Neural progenitor cell (in vitro differentiated cells): ENCODE data around the gene RRAS. TPM values are rescaled to one million over a fixed set of nuclear protein-coding genes. Genes with fewer than 3 reads are reported as not detected.

ENCODE experiments used
- DNase-seq: peaks from one replicate; pipeline ENCODE4 v3.0.0-alpha.2; 2016; ENCODE audit warnings: low spot score
- H2AFZ ChIP-seq: fragments of 200-600 bp; sonication (generic); replicated peaks from 2 replicates; pipeline ENCODE4 v1.6.1; 2016; ENCODE audit warnings: antibody characterized with exemption
- H3F3A ChIP-seq: fragments of 200-600 bp; sonication (generic); 2 replicates; pipeline ENCODE4 v1.6.1; 2016; ENCODE audit warnings: antibody characterized with exemption, low read depth
- H3K27ac ChIP-seq: fragments of 200-600 bp; sonication (generic); 2 replicates; pipeline ENCODE4 v1.5.1; 2016; ENCODE audit warnings: mild to moderate bottlenecking
- H3K27me3 ChIP-seq: fragments of 200-600 bp; sonication (generic); 2 replicates; pipeline ENCODE4 v1.6.1; 2016; ENCODE audit warnings: mild to moderate bottlenecking, moderate library complexity
- H3K36me3 ChIP-seq: fragments of 200-600 bp; sonication (generic); 2 replicates; pipeline ENCODE4 v1.5.1; 2016
- H3K4me1 ChIP-seq: fragments of 200-600 bp; sonication (generic); 2 replicates; pipeline ENCODE4 v1.6.1; 2016; ENCODE audit warnings: mixed run types
- H3K4me2 ChIP-seq: fragments of 200-600 bp; sonication (generic); 2 replicates; pipeline ENCODE4 v1.6.1; 2016
- H3K4me3 ChIP-seq: fragments of 200-600 bp; sonication (generic); 2 replicates; pipeline ENCODE4 v1.5.1; 2016
- H3K79me2 ChIP-seq: fragments of 200-600 bp; sonication (generic); 2 replicates; pipeline ENCODE4 v1.6.1; 2016; ENCODE audit warnings: low read depth
- H3K9ac ChIP-seq: fragments of 200-600 bp; sonication (generic); 2 replicates; pipeline ENCODE4 v1.6.1; 2016
- H3K9me3 ChIP-seq: fragments of 200-600 bp; sonication (generic); 2 replicates; pipeline ENCODE4 v1.5.1; 2016; ENCODE audit warnings: low read depth
- H4K20me1 ChIP-seq: fragments of 200-600 bp; sonication (generic); 2 replicates; pipeline ENCODE4 v1.6.1; 2016; ENCODE audit warnings: low read depth
- H3K27ac Mint-ChIP-seq: 3 replicates; pipeline ENCODE4 v1.8.0; 2021; ENCODE audit warnings: mixed read lengths
- H3K27me3 Mint-ChIP-seq: 2 replicates; pipeline ENCODE4 v1.8.0; 2022; ENCODE audit warnings: low read depth, mild to moderate bottlenecking, inconsistent platforms, moderate library complexity, mixed read lengths; ENCODE audit not compliant: insufficient read depth
- H3K36me3 Mint-ChIP-seq: 3 replicates; pipeline ENCODE4 v1.8.0; 2021; ENCODE audit warnings: mixed read lengths
- H3K4me1 Mint-ChIP-seq: 3 replicates; pipeline ENCODE4 v1.8.0; 2021; ENCODE audit warnings: mixed read lengths
- H3K4me3 Mint-ChIP-seq: 3 replicates; pipeline ENCODE4 v1.8.0; 2021; ENCODE audit warnings: mild to moderate bottlenecking, moderate library complexity, mixed read lengths
- H3K9me3 Mint-ChIP-seq: 3 replicates; pipeline ENCODE4 v1.8.0; 2020; ENCODE audit warnings: mixed read lengths
- CTCF ChIP-seq: fragments of 200-600 bp; sonication (generic); IDR thresholded peaks from 2 replicates; pipeline ENCODE4 v1.5.1; 2017; ENCODE audit warnings: antibody characterized with exemption, mild to moderate bottlenecking
- EZH2 ChIP-seq: fragments of 200-600 bp; sonication (generic); IDR thresholded peaks from 2 replicates; pipeline ENCODE4 v1.6.1; 2017; ENCODE audit warnings: antibody characterized with exemption, mild to moderate bottlenecking, moderate library complexity
- EZH2phosphoT487 ChIP-seq: fragments of 200-600 bp; sonication (generic); IDR thresholded peaks from 2 replicates; pipeline ENCODE4 v1.6.1; 2017; ENCODE audit warnings: antibody characterized with exemption
- total RNA-seq: library from RNA; depleted of rRNA; stranded (reverse); fragments of >200 nt; gene quantifications from 2 replicates; pipeline ENCODE4 v1.2.3, GENCODE V29; 2015; ENCODE audit warnings: low replicate concordance

Gene RRAS
- 9.6 and 15.2 TPM in 2 replicates for total RNA-seq

DNA sequence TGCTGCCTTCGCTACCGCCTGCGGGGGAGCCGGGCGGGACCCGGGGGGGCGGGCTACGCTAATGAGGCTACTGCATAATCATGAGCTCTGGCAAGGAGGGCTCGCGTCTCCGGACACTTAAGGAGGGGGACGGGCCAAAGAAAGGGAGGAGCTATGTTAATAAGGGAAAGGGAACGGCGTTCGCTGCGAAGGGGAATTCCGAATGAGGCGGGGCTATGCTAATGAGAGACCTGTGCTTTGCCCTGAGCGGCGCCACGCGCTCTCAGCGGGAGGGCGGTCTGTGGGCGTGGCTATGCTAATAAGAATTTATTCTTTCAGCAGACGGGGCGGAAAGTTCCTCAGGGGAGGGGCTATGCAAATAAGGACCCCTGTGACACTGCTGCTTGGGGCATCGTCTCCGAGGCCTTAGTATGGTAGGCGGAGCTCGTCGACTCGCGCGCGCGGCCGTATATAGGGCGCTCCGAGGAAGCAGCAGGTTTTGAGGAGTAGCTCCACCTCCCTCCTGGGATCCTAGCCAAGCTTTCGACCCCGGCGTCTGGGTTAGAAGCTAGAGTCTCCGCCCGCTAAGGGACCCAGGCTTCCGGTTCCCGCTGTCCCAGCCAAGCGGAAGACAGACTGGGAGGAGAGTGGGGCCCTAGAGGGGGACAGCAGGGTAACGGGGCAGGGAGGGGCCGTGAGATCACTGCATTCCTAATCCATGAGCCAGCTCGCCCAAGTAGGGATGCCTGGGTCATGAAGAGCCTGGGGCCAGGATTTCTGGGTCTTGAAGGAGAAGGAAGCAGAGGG, at the start of gene RRAS:
RRAS (minus strand) TSS at position 31 of the 786 bp plus-strand sequence. CDS start 45 bp downstream, outside the sequence.
- H3K36me3 Mint-ChIP-seq = peaks cover 8% of the 10 kb centered on the region
- Histone ChIP-seq H3K4me1 (peaks cover 53% of the 10 kb centered on the region), H4K20me1 (peaks cover 22% of the 10 kb centered on the region)

GRCh38 chr19:49689133-49690078, 49.5 kb upstream of the RRAS start, which contains the start of gene ADM5:
Gene ADM5 (plus strand): TSS chr19:49689594. CDS start chr19:49689838, 244 bp downstream.
- Histone ChIP-seq H3K4me1 (peaks cover 14% of the 10 kb centered on the region), H3F3A (peaks cover 58% of the 10 kb centered on the region), H3K4me3 (peak within 1 kb of the TSS; percentile 85), H3K9ac (peak within 1 kb of the TSS; percentile 45), H3K27ac (peak within 1 kb of the TSS; percentile 86), H3K4me2 (peak within 1 kb of the TSS; percentile 90), H4K20me1 (peaks cover 53% of the 10 kb centered on the region), H3K79me2 (peaks cover 47% of the 10 kb centered on the region), H3K9me3 (no peaks in the 10 kb centered on the region), H3K27me3 (no peaks in the 10 kb centered on the region), H2AFZ (no peak within 1 kb of the TSS), H3K36me3 (peaks cover 3% of the 10 kb centered on the region)
- Mint-ChIP-seq H3K36me3 (peaks cover 16% of the 10 kb centered on the region), H3K27me3 (peaks cover 12% of the 10 kb centered on the region), H3K9me3 (no peaks in the 10 kb centered on the region), H3K27ac (peak within 1 kb of the TSS; percentile 94), H3K4me1 (peaks cover 36% of the 10 kb centered on the region), H3K4me3 (peak within 1 kb of the TSS; percentile 94)
- TF ChIP-seq CTCF = peak; percentile 58
- TF ChIP-seq EZH2phosphoT487 = no peak
- DNase-seq = peak; percentile 56

More for the DNA sequence above, at the start of gene RRAS:
- peak within 1 kb of the TSS; percentile 99 for H3K4me3 Mint-ChIP-seq
- H3K27ac Mint-ChIP-seq = peak within 1 kb of the TSS; percentile 99
- Histone ChIP-seq H2AFZ (no peak within 1 kb of the TSS), H3K9ac (peak within 1 kb of the TSS; percentile 57), H3K27ac (peak within 1 kb of the TSS; percentile 96), H3K79me2 (peaks cover 32% of the 10 kb centered on the region), H3K4me2 (peak within 1 kb of the TSS; percentile 87), H3F3A (peaks cover 42% of the 10 kb centered on the region), H3K4me3 (peak within 1 kb of the TSS; percentile 65), H3K36me3 (no peaks in the 10 kb centered on the region), H3K9me3 (no peaks in the 10 kb centered on the region), H3K27me3 (peaks cover 11% of the 10 kb centered on the region)
- peak; percentile 100 for DNase-seq
- H3K9me3 Mint-ChIP-seq = no peaks in the 10 kb centered on the region
- H3K27me3 Mint-ChIP-seq = peaks cover 12% of the 10 kb centered on the region
- TF ChIP-seq CTCF (no peak), EZH2 (no peak), EZH2phosphoT487 (no peak)
- H3K4me1 Mint-ChIP-seq = peaks cover 69% of the 10 kb centered on the region

DNA sequence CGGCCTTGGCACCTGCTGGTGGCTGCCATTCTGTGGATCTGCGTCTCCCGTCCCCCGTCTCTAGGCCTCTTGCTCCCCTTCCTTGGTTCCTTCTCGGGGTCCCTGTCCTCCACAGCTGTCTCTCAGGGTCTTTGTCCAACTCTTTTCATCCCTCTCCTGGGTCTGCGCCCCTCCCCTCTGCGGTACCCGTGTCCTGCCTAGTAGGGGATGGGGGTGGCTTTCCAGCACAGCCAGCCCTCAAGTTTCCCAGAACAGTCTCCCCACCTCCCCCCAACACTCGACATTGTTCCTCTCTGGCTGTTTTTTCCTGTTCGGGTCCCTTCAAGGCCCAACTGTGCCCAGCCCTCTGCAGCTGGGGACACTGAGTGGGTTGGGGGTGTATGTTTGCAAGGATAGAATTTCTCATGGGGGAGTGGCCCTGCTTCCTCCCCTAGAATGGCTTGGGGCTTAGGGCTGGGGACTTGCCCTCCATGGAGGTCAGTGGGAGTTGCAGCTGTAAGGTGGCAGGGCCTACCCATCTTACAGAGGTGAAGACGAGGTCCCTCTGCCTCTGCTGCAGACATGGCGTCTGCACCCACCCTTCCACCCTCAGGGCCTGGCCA, 48.7 kb upstream of the RRAS start:
- Histone ChIP-seq H3K27me3 (no peaks in the 10 kb centered on the region), H3K9ac (no peak overlapping the region), H3K27ac (peak overlapping the region; percentile 46), H3K4me2 (peak overlapping the region; percentile 90), H3K4me3 (no peak overlapping the region), H4K20me1 (peaks cover 61% of the 10 kb centered on the region), H3K4me1 (peaks cover 14% of the 10 kb centered on the region), H3K79me2 (peaks cover 49% of the 10 kb centered on the region), H3K36me3 (peaks cover 3% of the 10 kb centered on the region), H3K9me3 (no peaks in the 10 kb centered on the region), H2AFZ (no peak overlapping the region), H3F3A (peaks cover 66% of the 10 kb centered on the region)
- peaks cover 12% of the 10 kb centered on the region for H3K27me3 Mint-ChIP-seq
- TF ChIP-seq CTCF = no peak
- TF ChIP-seq EZH2phosphoT487 = no peak
- TF ChIP-seq EZH2 = no peak
- H3K36me3 Mint-ChIP-seq = peaks cover 13% of the 10 kb centered on the region
- DNase-seq = no peak
- peaks cover 36% of the 10 kb centered on the region for H3K4me1 Mint-ChIP-seq
- H3K27ac Mint-ChIP-seq = no peak overlapping the region
- no peaks in the 10 kb centered on the region for H3K9me3 Mint-ChIP-seq
- peak overlapping the region; percentile 74 for H3K4me3 Mint-ChIP-seq
